Stimulated activated CD4-positive, alpha-beta T cell treated with anti-CD3 and anti-CD28 coated beads, Interleukin-15, amount 100 ng/mL, for 24 hours (primary cell): ENCODE data around the gene SLC9A8.

Experiments
- DNase-seq: peaks from one replicate; pipeline ENCODE4 v3.0.0-alpha.2; 2020

The SLC9A8 gene

GRCh38 chr20:49787371-49788357, 25.0 kb upstream of the SLC9A8 start:
- no peak for DNase-seq

- DNase-seq: no peak
Measured at GRCh38 chr20:49790077-49790798, 22.4 kb upstream of the SLC9A8 start.

- no peak for DNase-seq
Measured at GRCh38 chr20:49791165-49791564, 21.5 kb upstream of the SLC9A8 start.

- DNase-seq: no peak
Measured at GRCh38 chr20:49792006-49792405, 20.6 kb upstream of the SLC9A8 start.

- DNase-seq: no peak
Measured at GRCh38 chr20:49792611-49793010, 20.0 kb upstream of the SLC9A8 start.

- no peak for DNase-seq
Measured at GRCh38 chr20:49794336-49795134, 18.1 kb upstream of the SLC9A8 start.

GRCh38 chr20:49795135-49795424, 17.5 kb upstream of the SLC9A8 start:
- DNase-seq: no peak

- DNase-seq: no peak
Measured at GRCh38 chr20:49796600-49797343, 15.9 kb upstream of the SLC9A8 start.

GRCh38 chr20:49797344-49797615, 15.3 kb upstream of the SLC9A8 start:
- DNase-seq: no peak

GRCh38 chr20:49798718-49799117, 13.9 kb upstream of the SLC9A8 start:
- no peak for DNase-seq

- no peak for DNase-seq
Measured at GRCh38 chr20:49799698-49800097, 12.9 kb upstream of the SLC9A8 start.

- no peak for DNase-seq
Measured at GRCh38 chr20:49803418-49803817, 9.2 kb upstream of the SLC9A8 start.

GRCh38 chr20:49804364-49804763, 8.3 kb upstream of the SLC9A8 start:
- DNase-seq: no peak

- DNase-seq: peak; percentile 72
Measured at GRCh38 chr20:49805224-49805876, 7.3 kb upstream of the SLC9A8 start.

GRCh38 chr20:49808753-49809152, 3.9 kb upstream of the SLC9A8 start:
- no peak for DNase-seq

GRCh38 chr20:49809803-49810359, 2.7 kb upstream of the SLC9A8 start:
- DNase-seq: no peak

- no peak for DNase-seq
Measured at GRCh38 chr20:49810491-49811190, 2.0 kb upstream of the SLC9A8 start.

GRCh38 chr20:49811825-49812506, 662 bp upstream of the SLC9A8 start:
- no peak for DNase-seq

- DNase-seq: no peak
Measured at GRCh38 chr20:49813305-49813974, 812 bp downstream of the SLC9A8 start.

- DNase-seq: no peak
Measured at GRCh38 chr20:49814057-49814694, 1.5 kb downstream of the SLC9A8 start.
